Brain microvascular endothelial cell (primary cell): Measurements from ENCODE around the gene FRYL.
"Not testable (repeated sequence)": the region's sequence is repeated elsewhere in the genome, so short reads cannot be mapped to it uniquely, and the experiment has no call there.

Source experiments
- DNase-seq: peaks from one replicate; pipeline ENCODE4 v3.0.0-alpha.2; 2020
- H3K27ac ChIP-seq: fragments of 250-450 bp; sonication (Bioruptor Pico); 2 replicates; pipeline ENCODE4 v1.5.1; 2020; ENCODE audit warnings: mild to moderate bottlenecking, moderate library complexity
- H3K27me3 ChIP-seq: fragments of 250-450 bp; sonication (Bioruptor Pico); replicated peaks from 2 replicates; pipeline ENCODE4 v1.5.1; 2020; ENCODE audit warnings: mild to moderate bottlenecking
- H3K36me3 ChIP-seq: fragments of 250-450 bp; sonication (Bioruptor Pico); replicated peaks from 2 replicates; pipeline ENCODE4 v1.5.1; 2020; ENCODE audit warnings: mild to moderate bottlenecking
- H3K4me3 ChIP-seq: 2 replicates; pipeline ENCODE4 v1.5.1; 2011; ENCODE audit warnings: low read depth, mild to moderate bottlenecking, control low read depth, low read length, moderate library complexity
- CTCF ChIP-seq: IDR thresholded peaks from 2 replicates; pipeline ENCODE4 v1.5.1; 2011; ENCODE audit warnings: low read depth, mild to moderate bottlenecking, moderate library complexity, low read length, control low read depth, inconsistent platforms; ENCODE audit errors: missing control alignments
- in situ Hi-C: cut with HindIII; loops from 2 replicates; pipeline ENCODE4 v1.10.0; 2017; ENCODE audit warnings: low sequenced_read_pairs, low pct_ligation_motif_present

The FRYL gene

GRCh38 chr4:48779998-48780864 is at the start of gene FRYL:
FRYL (minus strand) TSS chr4:48780279; CDS start chr4:48634410, 145,869 bp downstream.
- Histone ChIP-seq H3K36me3 (no peaks in the 10 kb centered on the region), H3K27me3 (no peaks in the 10 kb centered on the region), H3K4me3 (peak within 1 kb of the TSS; percentile 88), H3K27ac (peak within 1 kb of the TSS; percentile 81)
- TF ChIP-seq CTCF, result no peak
- peak; percentile 100 for DNase-seq
- in situ Hi-C loops, result no loop called here

- TF ChIP-seq CTCF, result no peak
- H3K27ac ChIP-seq, result no peak overlapping the region
- no peaks in the 10 kb centered on the region for H3K36me3 ChIP-seq
- DNase-seq, result no peak
- in situ Hi-C loops, result no loop called here
- H3K27me3 ChIP-seq, result no peaks in the 10 kb centered on the region
- H3K4me3 ChIP-seq, result no peak overlapping the region
These were observed 47.5 kb upstream of the FRYL start for GRCh38 chr4:48827622-48828021.

GRCh38 chr4:48821431-48821830 is 41.4 kb upstream of the FRYL start:
- DNase-seq, H3K27me3 ChIP-seq, in situ Hi-C loops, H3K27ac ChIP-seq, H3K36me3 ChIP-seq, H3K4me3 ChIP-seq: not testable (repeated sequence)

GRCh38 chr4:48816971-48817370 is 36.9 kb upstream of the FRYL start:
- H3K4me3 ChIP-seq, result no peak overlapping the region
- no peaks in the 10 kb centered on the region for H3K27me3 ChIP-seq
- no peaks in the 10 kb centered on the region for H3K36me3 ChIP-seq
- no peak for TF ChIP-seq CTCF
- no peak overlapping the region for H3K27ac ChIP-seq
- no peak for DNase-seq
- in situ Hi-C loops, result no loop called here

- in situ Hi-C loops, DNase-seq: not testable (repeated sequence)
These were observed 36.2 kb upstream of the FRYL start for GRCh38 chr4:48816297-48816696.

GRCh38 chr4:48815483-48815882 is 35.4 kb upstream of the FRYL start:
- H3K27me3 ChIP-seq, result no peaks in the 10 kb centered on the region
- TF ChIP-seq CTCF, result no peak
- in situ Hi-C loops, result no loop called here
- H3K36me3 ChIP-seq, result no peaks in the 10 kb centered on the region
- no peak for DNase-seq
- no peak overlapping the region for H3K27ac ChIP-seq
- no peak overlapping the region for H3K4me3 ChIP-seq

More at GRCh38 chr4:48816297-48816696, 36.2 kb upstream of the FRYL start:
- not testable (repeated sequence) for H3K27me3 ChIP-seq, H3K36me3 ChIP-seq, H3K27ac ChIP-seq, H3K4me3 ChIP-seq

GRCh38 chr4:48813964-48814363 is 33.9 kb upstream of the FRYL start:
- Histone ChIP-seq H3K36me3 (no peaks in the 10 kb centered on the region), H3K27me3 (no peaks in the 10 kb centered on the region), H3K4me3 (no peak overlapping the region), H3K27ac (no peak overlapping the region)
- in situ Hi-C loops, result no loop called here
- DNase-seq, result no peak
- TF ChIP-seq CTCF, result no peak
